ENCODE data around the gene KLHL28. TPM values are rescaled to one million over a fixed set of nuclear protein-coding genes. Genes with fewer than 3 reads are reported as not detected.
"Not testable (repeated sequence)": the region's sequence is repeated elsewhere in the genome, so short reads cannot be mapped to it uniquely, and the experiment has no call there.

KLHL28 gene
- total RNA-seq, 1 donor = 14.2 TPM

GRCh38 chr14:44895716-44896115, 66.0 kb downstream of the KLHL28 start:
- peak; percentile 66 for DNase-seq (ENCODE audit: low read depth)
- H3K4me3 ChIP-seq (ENCODE audit: low read depth, low read length) = no peak overlapping the region
- no peak for TF ChIP-seq CTCF (IDR thresholded peaks at IDR 0.05; ENCODE audit: insufficient read depth, low read length)

- TF ChIP-seq CTCF (IDR thresholded peaks at IDR 0.05; ENCODE audit: insufficient read depth, low read length) = no peak
- DNase-seq (ENCODE audit: low read depth) = no peak
- H3K4me3 ChIP-seq (ENCODE audit: low read depth, low read length) = no peak overlapping the region
These were observed 68.2 kb downstream of the KLHL28 start for GRCh38 chr14:44893535-44893934.

- not testable (repeated sequence) for H3K4me3 ChIP-seq (ENCODE audit: low read depth, low read length); DNase-seq (ENCODE audit: low read depth)
These were observed 69.9 kb downstream of the KLHL28 start for GRCh38 chr14:44891726-44892372.

GRCh38 chr14:44889595-44890471, 71.9 kb downstream of the KLHL28 start:
- no peak for DNase-seq (ENCODE audit: low read depth)
- TF ChIP-seq CTCF (IDR thresholded peaks at IDR 0.05; ENCODE audit: insufficient read depth, low read length) = no peak

GRCh38 chr14:44887596-44887955, 74.2 kb downstream of the KLHL28 start:
- H3K4me3 ChIP-seq (ENCODE audit: low read depth, low read length) = no peak overlapping the region
- DNase-seq (ENCODE audit: low read depth) = no peak
- TF ChIP-seq CTCF (IDR thresholded peaks at IDR 0.05; ENCODE audit: insufficient read depth, low read length) = no peak

More at GRCh38 chr14:44889595-44890471, 71.9 kb downstream of the KLHL28 start:
- no peak overlapping the region for H3K4me3 ChIP-seq (ENCODE audit: low read depth, low read length)

- DNase-seq (ENCODE audit: low read depth) = no peak
- no peak overlapping the region for H3K4me3 ChIP-seq (ENCODE audit: low read depth, low read length)
- TF ChIP-seq CTCF (IDR thresholded peaks at IDR 0.05; ENCODE audit: insufficient read depth, low read length) = no peak
These were observed 74.7 kb downstream of the KLHL28 start for GRCh38 chr14:44886860-44887595.

GRCh38 chr14:44880791-44881190, 81.0 kb downstream of the KLHL28 start:
- no peak for TF ChIP-seq CTCF (IDR thresholded peaks at IDR 0.05; ENCODE audit: insufficient read depth, low read length)
- no peak overlapping the region for H3K4me3 ChIP-seq (ENCODE audit: low read depth, low read length)
- DNase-seq (ENCODE audit: low read depth) = no peak
